HepG2 (cell line): ENCODE measurements around the gene MRPL14. TPM values are rescaled to one million over a fixed set of nuclear protein-coding genes. Genes with fewer than 3 reads are reported as not detected.

Experiments used
- CEBPZ ChIP-seq: IDR thresholded peaks from 2 replicates; pipeline ENCODE4 v1.6.1; 2012; ENCODE audit warnings: low read length, improper control_type of control experiment
- DNMT1 ChIP-seq: sonication (generic); formaldehyde crosslinking; IDR thresholded peaks from 2 replicates; pipeline ENCODE4 v1.5.1; 2020; ENCODE audit warnings: mild to moderate bottlenecking, missing genetic modification reagents
- E2F5 ChIP-seq: sonication (generic); formaldehyde crosslinking; conservative IDR thresholded peaks from 2 replicates; pipeline ENCODE4 v1.4.0; 2020; ENCODE audit warnings: missing genetic modification reagents
- FOXK2 ChIP-seq: fragments of 450-650 bp; IDR thresholded peaks from 2 replicates; pipeline ENCODE4 v1.6.1; 2016
- JDP2 ChIP-seq: sonication (generic); formaldehyde crosslinking; IDR thresholded peaks from 2 replicates; pipeline ENCODE4 v1.8.1; 2022; ENCODE audit warnings: missing genetic modification reagents, borderline replicate concordance
- MED13 ChIP-seq: sonication (generic); formaldehyde crosslinking; IDR thresholded peaks from 2 replicates; pipeline ENCODE4 v1.5.0; 2020; ENCODE audit warnings: missing genetic modification reagents
- POGK ChIP-seq: sonication (generic); formaldehyde crosslinking; conservative IDR thresholded peaks from 2 replicates; pipeline ENCODE4 v1.8.0; 2022; ENCODE audit warnings: mild to moderate bottlenecking, moderate library complexity, missing genetic modification reagents
- POGZ ChIP-seq: sonication (generic); formaldehyde crosslinking; IDR thresholded peaks from 2 replicates; pipeline ENCODE4 v1.4.0; 2020; ENCODE audit warnings: mild to moderate bottlenecking, missing genetic modification reagents
- PTBP1 ChIP-seq: fragments of 200-400 bp; formaldehyde crosslinking; IDR thresholded peaks from 2 replicates; pipeline ENCODE4 v1.6.1; 2018; ENCODE audit warnings: low read length, low read depth; ENCODE audit not compliant: poor library complexity, severe bottlenecking
- RFXAP ChIP-seq: sonication (generic); formaldehyde crosslinking; IDR thresholded peaks from 2 replicates; pipeline ENCODE4 v1.4.0; 2020; ENCODE audit warnings: missing genetic modification reagents, borderline replicate concordance
- TBX2 ChIP-seq: sonication (generic); formaldehyde crosslinking; IDR thresholded peaks from 2 replicates; pipeline ENCODE4 v1.5.0; 2020; ENCODE audit warnings: missing genetic modification reagents, mild to moderate bottlenecking, borderline replicate concordance
- THAP11 ChIP-seq: IDR thresholded peaks from 2 replicates; pipeline ENCODE4 v1.6.1; 2016; ENCODE audit warnings: missing biosample characterization, missing genetic modification reagents
- TRIM22 ChIP-seq: fragments of 450-650 bp; IDR thresholded peaks from 2 replicates; pipeline ENCODE4 v1.6.1; 2017
- UBTF ChIP-seq: sonication (generic); formaldehyde crosslinking; IDR thresholded peaks from 2 replicates; pipeline ENCODE4 v1.4.0; 2020; ENCODE audit warnings: mild to moderate bottlenecking, missing genetic modification reagents
- ZBTB34 ChIP-seq: sonication (generic); formaldehyde crosslinking; IDR thresholded peaks from 2 replicates; pipeline ENCODE4 v1.8.0; 2022; ENCODE audit warnings: mild to moderate bottlenecking, missing genetic modification reagents
- ZNF547 ChIP-seq: sonication (generic); formaldehyde crosslinking; IDR thresholded peaks from 2 replicates; pipeline ENCODE4 v1.5.1; 2020; ENCODE audit warnings: mild to moderate bottlenecking, missing genetic modification reagents
- ZNF839 ChIP-seq: sonication (generic); formaldehyde crosslinking; IDR thresholded peaks from 2 replicates; pipeline ENCODE4 v1.4.0; 2020; ENCODE audit warnings: missing genetic modification reagents, mild to moderate bottlenecking, borderline replicate concordance
- polyA plus RNA-seq, 8 experiments: library from polyadenylated mRNA; depleted of rRNA in 3 of 8; stranded (reverse) in 7 of 8; unstranded in 1 of 8; fragments of >200 nt; fragmentation: Illumina TruSeq in 4 of 8; extraction: Trizol in 4 of 8; gene quantifications; 2 replicates each; pipeline versions ENCODE4 v1.2.1 to v1.2.3, GENCODE V29; 2011 to 2016; ENCODE audit warnings: low read depth in 4 of 8, missing spikeins in 1 of 8, mixed read lengths in 1 of 8; ENCODE audit not compliant: insufficient read depth in 1 of 8
- total RNA-seq, 5 experiments: library from RNA; depleted of rRNA; stranded (reverse); fragments of >200 nt; fragmentation: Illumina TruSeq; extraction: Trizol; gene quantifications; 2 replicates each; pipeline ENCODE4 v1.2.3, GENCODE V29; 2016; ENCODE audit warnings: low read depth in 1 of 5

The MRPL14 gene
- total and polyA plus RNA-seq, 2 of the 13 experiments (the other 11 are each of a cell fraction or from before 2014, with no cell fraction given): 157 to 178 TPM

GRCh38 chr6:44076356-44077213 lies 50.7 kb downstream of the MRPL14 start (continued):
- TF ChIP-seq E2F5 (CRISPR knock-in tag) (0 out of 2 replicates have a peak, but pooled peaks have one; percentile 43), THAP11 (CRISPR knock-in tag) (peak; percentile 40; the same call in 1 of the 2 replicates), TBX2 (CRISPR knock-in tag) (peak; percentile 87), CEBPZ (no peak), MED13 (CRISPR knock-in tag) (0 out of 2 replicates have a peak, but pooled peaks have one; percentile 41), FOXK2 (no peak), UBTF (CRISPR knock-in tag) (peak; percentile 55), DNMT1 (CRISPR knock-in tag) (no peak), JDP2 (CRISPR knock-in tag) (no peak), TRIM22 (no peak), ZBTB34 (no peak), ZNF547 (CRISPR knock-in tag) (peak; percentile 77; the same call in 1 of the 2 replicates), ZNF839 (CRISPR knock-in tag) (peak; percentile 51; the same call in 1 of the 2 replicates), POGZ (CRISPR knock-in tag) (peak; percentile 33; the same call in 1 of the 2 replicates), POGK (CRISPR knock-in tag) (0 out of 2 replicates have a peak, but pooled peaks have one; percentile 66), RFXAP (CRISPR knock-in tag) (peak; percentile 51; the same call in 1 of the 2 replicates), PTBP1 (no peak)
